ENCODE measurements around the gene TMEM176A. TPM values are rescaled to one million over a fixed set of nuclear protein-coding genes. Genes with fewer than 3 reads are reported as not detected.
"Not testable (repeated sequence)": the region's sequence is repeated elsewhere in the genome, so short reads cannot be mapped to it uniquely, and the experiment has no call there.

Gene TMEM176A
- total and polyA plus RNA-seq, 8 donors: 2.7 to 48.8 (median 5.9) TPM

GRCh38 chr7:150804802-150805201 lies 4.2 kb downstream of the TMEM176A start:
- intact Hi-C loops (cut with DNase I): no loop called here
- peaks cover 0 to 19% of the 10 kb centered on the region in 2 donors for H3K9me3 ChIP-seq
- no peak overlapping the region for H3K27ac ChIP-seq
- peaks cover 11 to 31% of the 10 kb centered on the region in 2 donors for H3K27me3 ChIP-seq
- H3K36me3 ChIP-seq: no peaks in the 10 kb centered on the region
- H3K4me3 ChIP-seq: no peak overlapping the region
- H3K4me1 ChIP-seq: peaks cover 0 to 16% of the 10 kb centered on the region in 2 donors
- TF ChIP-seq CTCF (IDR thresholded peaks at IDR 0.05): no peak
- no peak for ATAC-seq
- no peak for DNase-seq

GRCh38 chr7:150805864-150806263 lies 5.3 kb downstream of the TMEM176A start:
- peaks cover 0 to 6% of the 10 kb centered on the region in 2 donors for H3K4me1 ChIP-seq
- no peaks in the 10 kb centered on the region for H3K36me3 ChIP-seq
- TF ChIP-seq CTCF (IDR thresholded peaks at IDR 0.05): no peak
- peaks cover under 1 to 20% of the 10 kb centered on the region in 2 donors for H3K27me3 ChIP-seq
- ATAC-seq (no peak), DNase-seq (no peak)
- H3K4me3 ChIP-seq: no peak overlapping the region
- peaks cover 0 to 19% of the 10 kb centered on the region in 2 donors for H3K9me3 ChIP-seq
- no peak overlapping the region for H3K27ac ChIP-seq
- intact Hi-C loops (cut with DNase I): no loop called here

DNA sequence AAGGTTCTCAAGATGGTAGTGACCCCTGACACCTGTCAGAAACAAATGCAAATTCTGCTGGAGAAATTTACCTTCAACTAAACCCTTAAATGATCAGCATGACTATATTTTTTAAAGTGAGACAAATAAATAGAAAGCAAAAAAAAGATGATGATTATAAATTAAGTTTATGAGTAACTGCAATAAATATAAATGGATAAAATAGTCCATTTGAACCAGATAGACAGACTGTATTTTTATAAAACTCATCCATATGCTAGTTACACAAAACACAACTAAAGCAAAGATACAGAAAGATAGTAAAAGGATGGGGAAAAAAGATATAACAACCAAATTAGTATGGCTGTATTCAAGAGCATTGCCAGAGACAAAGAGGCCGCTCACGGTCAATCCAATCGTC lies 5.9 kb downstream of the TMEM176A start:
- DNase-seq (no peak), ATAC-seq (no peak)
- no peak for TF ChIP-seq CTCF (IDR thresholded peaks at IDR 0.05)
- Histone ChIP-seq H3K36me3 (no peaks in the 10 kb centered on the region), H3K4me3 (no peak overlapping the region), H3K27me3 (peaks cover 0 to 14% of the 10 kb centered on the region in 2 donors), H3K4me1 (no peaks in the 10 kb centered on the region), H3K27ac (no peak overlapping the region), H3K9me3 (peaks cover 0 to 19% of the 10 kb centered on the region in 2 donors)
- intact Hi-C loops (cut with DNase I): no loop called here

- Histone ChIP-seq H3K36me3 (no peaks in the 10 kb centered on the region), H3K4me3 (no peak overlapping the region), H3K27me3 (peaks cover 0 to 10% of the 10 kb centered on the region in 2 donors), H3K4me1 (no peaks in the 10 kb centered on the region), H3K27ac (no peak overlapping the region), H3K9me3 (peaks cover 0 to 19% of the 10 kb centered on the region in 2 donors)
- ATAC-seq (no peak), DNase-seq (no peak)
- TF ChIP-seq CTCF (IDR thresholded peaks at IDR 0.05): no peak
- intact Hi-C loops (cut with DNase I): no loop called here
These were observed 6.3 kb downstream of the TMEM176A start for GRCh38 chr7:150806863-150807262.

GRCh38 chr7:150807616-150808438 lies 7.3 kb downstream of the TMEM176A start:
- H3K36me3 ChIP-seq; DNase-seq; H3K4me1 ChIP-seq; ATAC-seq; H3K27me3 ChIP-seq; H3K4me3 ChIP-seq; intact Hi-C loops (cut with DNase I); H3K27ac ChIP-seq: not testable (repeated sequence)
- peaks cover 0 to 19% of the 10 kb centered on the region in 2 donors for H3K9me3 ChIP-seq

Data from left lung (tissue), 10 donors.